ENCODE measurements around the gene COMMD9.

The COMMD9 gene

GRCh38 chr11:36248436-36248835 is 40.8 kb downstream of the COMMD9 start:
- no peak for DNase-seq (ENCODE audit: low read depth)
- H3K4me3 ChIP-seq (ENCODE audit: low read depth, low read length), result no peak overlapping the region
- TF ChIP-seq CTCF (IDR thresholded peaks at IDR 0.05; ENCODE audit: low read depth, low read length) (no peak), POLR2A (IDR thresholded peaks at IDR 0.05; ENCODE audit: extremely low read depth, insufficient read length) (no peak)

DNA sequence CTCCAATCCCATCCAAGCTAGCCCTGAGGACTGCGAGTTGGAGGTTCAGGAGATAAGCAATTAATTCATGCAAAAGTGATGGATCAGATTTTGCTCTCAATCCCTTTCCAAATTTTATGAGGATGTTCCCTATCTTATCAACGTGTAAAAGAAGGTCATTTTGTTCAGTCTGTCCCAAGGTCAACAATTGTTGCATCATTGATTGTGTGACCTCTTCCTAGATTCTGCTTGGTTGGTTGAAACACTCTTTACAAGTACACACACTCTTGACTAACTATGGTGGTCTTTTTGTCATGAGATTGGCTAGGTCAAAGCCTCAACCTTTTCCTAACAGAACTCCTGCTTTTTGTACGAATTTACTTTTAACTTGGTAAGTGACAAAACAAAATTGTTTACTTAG is 41.7 kb downstream of the COMMD9 start:
- DNase-seq (ENCODE audit: low read depth), result no peak
- TF ChIP-seq MYC (IDR thresholded peaks at IDR 0.05; ENCODE audit: low read depth, low read length), result no peak
- TF ChIP-seq CTCF (IDR thresholded peaks at IDR 0.05; ENCODE audit: low read depth, low read length), result no peak
- H3K4me3 ChIP-seq (ENCODE audit: low read depth, low read length), result no peak overlapping the region

DNA sequence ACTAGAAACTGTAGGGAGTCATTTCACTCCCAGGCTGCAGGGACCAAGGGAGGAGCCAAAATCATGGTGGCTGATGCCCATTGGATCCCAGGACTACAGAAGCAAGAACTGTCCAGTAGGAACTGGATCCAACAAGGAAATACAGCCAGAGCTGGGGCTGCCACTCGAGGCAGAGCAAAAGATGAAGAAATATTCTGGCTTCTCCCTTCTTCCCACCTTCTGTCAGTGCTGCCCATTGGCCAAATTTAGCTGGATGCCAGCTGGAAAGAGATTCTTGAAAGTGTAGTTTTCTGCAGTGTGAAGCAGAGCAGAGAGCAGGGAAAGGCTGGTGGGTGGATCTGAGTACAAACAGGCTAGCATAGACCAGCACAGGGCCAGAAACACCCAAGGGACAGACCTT is 45.6 kb downstream of the COMMD9 start:
- H3K4me3 ChIP-seq (ENCODE audit: low read depth, low read length), result no peak overlapping the region
- TF ChIP-seq MAX (IDR thresholded peaks at IDR 0.05; ENCODE audit: low read depth, low read length) (no peak), CTCF (IDR thresholded peaks at IDR 0.05; ENCODE audit: low read depth, low read length) (no peak), MYC (IDR thresholded peaks at IDR 0.05; ENCODE audit: low read depth, low read length) (no peak), POLR2A (IDR thresholded peaks at IDR 0.05; ENCODE audit: extremely low read depth, insufficient read length) (no peak)
- no peak for DNase-seq (ENCODE audit: low read depth)

- DNase-seq (ENCODE audit: low read depth), result no peak
- no peak overlapping the region for H3K4me3 ChIP-seq (ENCODE audit: low read depth, low read length)
- no peak for TF ChIP-seq CTCF (IDR thresholded peaks at IDR 0.05; ENCODE audit: low read depth, low read length)
- no peak for TF ChIP-seq MYC (IDR thresholded peaks at IDR 0.05; ENCODE audit: low read depth, low read length)
- TF ChIP-seq POLR2A (IDR thresholded peaks at IDR 0.05; ENCODE audit: extremely low read depth, insufficient read length), result no peak
- TF ChIP-seq MAX (IDR thresholded peaks at IDR 0.05; ENCODE audit: low read depth, low read length), result no peak
Measured at GRCh38 chr11:36241497-36241896, 47.7 kb downstream of the COMMD9 start.

DNA sequence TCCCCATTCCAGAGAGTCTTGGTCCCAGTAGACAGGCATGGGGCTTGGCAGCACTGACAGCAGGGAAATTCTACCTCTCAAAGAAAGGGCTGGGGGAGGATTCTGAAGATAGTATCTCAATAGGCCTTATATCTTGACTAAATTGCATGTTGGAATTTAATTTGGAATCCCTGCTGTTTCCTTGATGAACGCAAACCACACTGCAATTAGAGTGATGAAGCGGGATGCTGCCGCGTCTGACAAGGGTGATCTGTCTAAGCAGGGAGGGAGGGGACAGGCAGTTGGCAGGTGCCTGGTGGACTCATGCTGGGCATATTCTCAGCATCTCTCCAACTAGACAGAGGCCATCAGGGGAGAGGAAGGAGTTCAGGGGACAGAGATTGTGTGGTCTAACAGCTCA is 48.4 kb downstream of the COMMD9 start:
- DNase-seq (ENCODE audit: low read depth), result no peak
- TF ChIP-seq MAX (IDR thresholded peaks at IDR 0.05; ENCODE audit: low read depth, low read length) (no peak), CTCF (IDR thresholded peaks at IDR 0.05; ENCODE audit: low read depth, low read length) (no peak), MYC (IDR thresholded peaks at IDR 0.05; ENCODE audit: low read depth, low read length) (no peak)
- H3K4me3 ChIP-seq (ENCODE audit: low read depth, low read length), result no peak overlapping the region

DNA sequence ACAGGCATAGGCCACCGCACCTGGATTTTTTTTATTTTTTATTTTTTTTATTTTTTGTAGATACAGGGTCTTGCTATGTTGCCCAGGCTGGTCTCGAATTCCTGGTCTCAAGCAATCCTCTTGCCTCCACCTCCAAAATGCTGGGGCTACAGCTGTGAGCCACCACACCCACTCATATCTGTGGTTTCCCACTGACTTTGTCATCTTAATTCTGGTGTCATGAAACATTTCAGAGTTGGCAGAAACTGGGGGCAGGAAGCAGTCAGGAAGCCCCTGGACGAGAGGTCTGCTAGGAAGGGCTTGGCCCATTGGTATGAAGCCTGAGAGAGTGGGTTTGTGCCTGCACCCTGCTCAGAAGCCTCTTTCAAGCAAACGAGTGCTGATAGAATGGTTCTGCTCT is 49.1 kb downstream of the COMMD9 start:
- TF ChIP-seq POLR2A (IDR thresholded peaks at IDR 0.05; ENCODE audit: extremely low read depth, insufficient read length), result no peak
- no peak for TF ChIP-seq CTCF (IDR thresholded peaks at IDR 0.05; ENCODE audit: low read depth, low read length)
- no peak for TF ChIP-seq MYC (IDR thresholded peaks at IDR 0.05; ENCODE audit: low read depth, low read length)
- no peak for TF ChIP-seq MAX (IDR thresholded peaks at IDR 0.05; ENCODE audit: low read depth, low read length)
- no peak overlapping the region for H3K4me3 ChIP-seq (ENCODE audit: low read depth, low read length)
- no peak for DNase-seq (ENCODE audit: low read depth)

Measured in NB4 (cell line).